ENCODE results near the gene ZFYVE26.

DNA sequence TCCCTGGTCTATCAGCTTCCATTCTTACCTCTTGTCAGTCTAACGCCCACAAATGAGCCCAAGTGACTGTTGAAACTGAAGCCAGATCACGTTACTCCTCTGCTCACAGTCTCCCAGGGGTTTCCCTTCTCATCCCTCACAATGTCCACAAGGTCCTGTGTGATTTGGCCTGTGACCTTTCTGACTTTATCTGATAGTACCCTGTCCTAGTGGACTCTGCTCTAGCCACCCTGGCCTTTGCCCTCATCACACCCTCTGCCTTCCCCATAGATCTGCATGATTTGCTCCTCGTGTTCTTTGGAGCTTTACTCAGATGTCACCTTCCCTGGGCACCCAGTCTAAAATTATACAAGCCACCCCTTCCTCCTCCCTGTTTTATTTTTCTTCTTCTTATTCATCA lies 59.2 kb downstream of the ZFYVE26 start:
- TF ChIP-seq, protein P1, sequence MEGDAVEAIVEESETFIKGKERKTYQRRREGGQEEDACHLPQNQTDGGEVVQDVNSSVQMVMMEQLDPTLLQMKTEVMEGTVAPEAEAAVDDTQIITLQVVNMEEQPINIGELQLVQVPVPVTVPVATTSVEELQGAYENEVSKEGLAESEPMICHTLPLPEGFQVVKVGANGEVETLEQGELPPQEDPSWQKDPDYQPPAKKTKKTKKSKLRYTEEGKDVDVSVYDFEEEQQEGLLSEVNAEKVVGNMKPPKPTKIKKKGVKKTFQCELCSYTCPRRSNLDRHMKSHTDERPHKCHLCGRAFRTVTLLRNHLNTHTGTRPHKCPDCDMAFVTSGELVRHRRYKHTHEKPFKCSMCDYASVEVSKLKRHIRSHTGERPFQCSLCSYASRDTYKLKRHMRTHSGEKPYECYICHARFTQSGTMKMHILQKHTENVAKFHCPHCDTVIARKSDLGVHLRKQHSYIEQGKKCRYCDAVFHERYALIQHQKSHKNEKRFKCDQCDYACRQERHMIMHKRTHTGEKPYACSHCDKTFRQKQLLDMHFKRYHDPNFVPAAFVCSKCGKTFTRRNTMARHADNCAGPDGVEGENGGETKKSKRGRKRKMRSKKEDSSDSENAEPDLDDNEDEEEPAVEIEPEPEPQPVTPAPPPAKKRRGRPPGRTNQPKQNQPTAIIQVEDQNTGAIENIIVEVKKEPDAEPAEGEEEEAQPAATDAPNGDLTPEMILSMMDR (IDR thresholded peaks at IDR 0.05; ENCODE audit: low read depth, low read length) = no peak
- TF ChIP-seq EZH2phosphoT487 (IDR thresholded peaks at IDR 0.05; ENCODE audit: low read depth) = no peak
